HCT116 (cell line): ENCODE results near the gene TLX2. TPM values are rescaled to one million over a fixed set of nuclear protein-coding genes. Genes with fewer than 3 reads are reported as not detected.

Experiments used
- ATAC-seq: fragments of 200-7000 bp; cut with Tn5 transposase; 2 replicates; pipeline ENCODE4 v1.9.1; 2020; ENCODE audit warnings: mild to moderate bottlenecking, moderate library complexity
- BruUV-seq: library from RNA; stranded (reverse); fragments of 400-500 nt; replicated peaks from 2 replicates; lab custom pipeline; 2021; lab: Mats Ljungman, UMichigan
- CTCF ChIA-PET: fragments of 300-600 bp; sonication (Branson Sonifier 250); formaldehyde crosslinking; loops from one replicate; lab custom pipeline; 2021; ENCODE audit warnings: antibody characterized with exemption; lab: Charles Lee
- POLR2A ChIA-PET: fragments of 300-600, 350-600 bp; sonication (Branson Sonifier 250); formaldehyde crosslinking; loops from one replicate; lab custom pipeline; 2021; ENCODE audit warnings: antibody characterized with exemption; lab: Charles Lee
- RAD21 ChIA-PET, 2 experiments: fragments of 300-600 bp; sonication (Branson Sonifier 250); formaldehyde crosslinking; loops; one replicate each; lab custom pipeline; 2023; ENCODE audit warnings: low total read pairs in 2 of 2; ENCODE audit not compliant: uncharacterized antibody in 2 of 2, unreplicated experiment in 2 of 2, low non-redundant PET in 1 of 2; lab: Charles Lee
- DNase-seq: peaks from one replicate; pipeline ENCODE4 v3.0.0-alpha.2; 2010; ENCODE audit warnings: low read depth, low spot score
- H2AFZ ChIP-seq: fragments of 200-600 bp; shearing (Covaris generic), sonication (generic); 2 replicates; pipeline ENCODE4 v1.6.1; 2017; ENCODE audit warnings: low read depth, mixed run types, mixed read lengths, antibody characterized with exemption, low read length; ENCODE audit not compliant: poor library complexity, severe bottlenecking
- H3K27ac ChIP-seq: 2 replicates; pipeline ENCODE4 v1.5.1; 2012; ENCODE audit warnings: low read depth, low read length
- H3K27me3 ChIP-seq: fragments of 200-600 bp; sonication (generic); 2 replicates; pipeline ENCODE4 v1.6.1; 2016; ENCODE audit warnings: mixed run types, low read length, mixed read lengths; ENCODE audit not compliant: insufficient read depth
- H3K36me3 ChIP-seq, 2 experiments: fragments of 200-500 bp in 1 of 2; fragments of 200-600 bp in 1 of 2; sonication (Bioruptor generic) in 1 of 2; sonication (generic) in 1 of 2; 2 replicates each; pipeline versions ENCODE4 v1.5.1 to v1.6.1; 2014 to 2016; ENCODE audit warnings: low read length in 2 of 2, inconsistent platforms in 1 of 2, mixed read lengths in 1 of 2, mixed run types in 1 of 2; ENCODE audit not compliant: insufficient read depth in 2 of 2, control insufficient read depth in 1 of 2
- H3K4me1 ChIP-seq, 2 experiments: fragments of 200-600 bp in 1 of 2; sonication (generic) in 1 of 2; 2 replicates each; pipeline versions ENCODE4 v1.5.1 to v1.6.1; 2012 to 2017; ENCODE audit warnings: low read length in 2 of 2, inconsistent platforms in 1 of 2, mild to moderate bottlenecking in 1 of 2, mixed read lengths in 1 of 2, mixed run types in 1 of 2, moderate library complexity in 1 of 2; ENCODE audit not compliant: insufficient read depth in 2 of 2, control insufficient read depth in 1 of 2
- H3K4me2 ChIP-seq: fragments of 200-600 bp; sonication (generic); 2 replicates; pipeline ENCODE4 v1.6.1; 2017; ENCODE audit warnings: mixed run types, low read length, mixed read lengths
- H3K4me3 ChIP-seq, 2 experiments: fragments of 200-600 bp in 1 of 2; sonication (generic) in 1 of 2; replicated peaks in 1 of 2; 2 replicates each; pipeline ENCODE4 v1.5.1; 2011 to 2016; ENCODE audit warnings: low read length in 2 of 2, control low read depth in 1 of 2, low read depth in 1 of 2, mild to moderate bottlenecking in 1 of 2, mixed read lengths in 1 of 2, mixed run types in 1 of 2
- H3K79me2 ChIP-seq: fragments of 200-600 bp; sonication (generic); 2 replicates; pipeline ENCODE4 v1.6.1; 2017; ENCODE audit warnings: mild to moderate bottlenecking, mixed run types, low read length, moderate library complexity, mixed read lengths; ENCODE audit not compliant: insufficient read depth
- H3K9ac ChIP-seq: fragments of 200-600 bp; sonication (generic); 2 replicates; pipeline ENCODE4 v1.6.1; 2016; ENCODE audit warnings: low read length, mixed read lengths
- H3K9me2 ChIP-seq: fragments of 200-600 bp; sonication (generic), shearing (Covaris generic); 2 replicates; pipeline ENCODE4 v1.6.1; 2017; ENCODE audit warnings: mixed run types, mild to moderate bottlenecking, moderate library complexity; ENCODE audit not compliant: insufficient read depth
- H3K9me3 ChIP-seq, 2 experiments: fragments of 200-500 bp in 1 of 2; fragments of 200-600 bp in 1 of 2; sonication (Bioruptor generic) in 1 of 2; sonication (generic) in 1 of 2; 2 replicates each; pipeline ENCODE4 v1.6.1; 2014 to 2017; ENCODE audit warnings: low read length in 2 of 2, mixed read lengths in 2 of 2, inconsistent platforms in 1 of 2, low read depth in 1 of 2, mild to moderate bottlenecking in 1 of 2, mixed run types in 1 of 2, moderate library complexity in 1 of 2; ENCODE audit not compliant: control insufficient read depth in 1 of 2, insufficient read depth in 1 of 2
- H4K20me1 ChIP-seq: fragments of 200-600 bp; sonication (generic), shearing (Covaris generic); 2 replicates; pipeline ENCODE4 v1.6.1; 2017; ENCODE audit warnings: mixed run types, mild to moderate bottlenecking, moderate library complexity; ENCODE audit not compliant: insufficient read depth
- CBX3 ChIP-seq: IDR thresholded peaks from 2 replicates; pipeline ENCODE4 v1.6.1; 2012; ENCODE audit warnings: low read depth
- CTCF ChIP-seq, 3 experiments: fragments of 200-600 bp in 1 of 3; sonication (generic) in 1 of 3; IDR thresholded peaks in 2 of 3; conservative IDR thresholded peaks in 1 of 3; 2 replicates each; pipeline ENCODE4 v1.5.1; 2012 to 2017; ENCODE audit warnings: low read depth in 2 of 3, low read length in 2 of 3, antibody characterized with exemption in 1 of 3, borderline replicate concordance in 1 of 3, control low read depth in 1 of 3, mild to moderate bottlenecking in 1 of 3, mixed read lengths in 1 of 3, mixed run types in 1 of 3, moderate library complexity in 1 of 3; ENCODE audit not compliant: insufficient read depth in 1 of 3
- ELF1 ChIP-seq: IDR thresholded peaks from 2 replicates; pipeline ENCODE4 v1.6.1; 2012; ENCODE audit warnings: low read depth, borderline replicate concordance
- EZH2 ChIP-seq: fragments of 200-600 bp; sonication (generic); IDR thresholded peaks from 2 replicates; pipeline ENCODE4 v1.6.1; 2017; ENCODE audit warnings: antibody characterized with exemption, mixed run types
- EZH2phosphoT487 ChIP-seq: fragments of 200-600 bp; IDR thresholded peaks from 2 replicates; pipeline ENCODE4 v1.6.1; 2018; ENCODE audit warnings: antibody characterized with exemption, borderline replicate concordance
- FOSL1 ChIP-seq: IDR thresholded peaks from 2 replicates; pipeline ENCODE4 v1.6.1; 2012; ENCODE audit warnings: low read depth
- JUND ChIP-seq: IDR thresholded peaks from 2 replicates; pipeline ENCODE4 v1.6.1; 2012
- MAX ChIP-seq: IDR thresholded peaks from 2 replicates; pipeline ENCODE4 v1.6.1; 2012
- POLR2A ChIP-seq: IDR thresholded peaks from 2 replicates; pipeline ENCODE4 v1.7.0; 2011; ENCODE audit warnings: borderline replicate concordance; ENCODE audit not compliant: insufficient read depth, insufficient read length; ENCODE audit errors: extremely low read depth
- SIN3A ChIP-seq: IDR thresholded peaks from 2 replicates; pipeline ENCODE4 v1.6.1; 2012; ENCODE audit warnings: low read depth
- SRF ChIP-seq: IDR thresholded peaks from 2 replicates; pipeline ENCODE4 v1.6.1; 2012; ENCODE audit warnings: low read depth
- TCF7L2 ChIP-seq: IDR thresholded peaks from 2 replicates; pipeline ENCODE4 v1.7.0; 2011; ENCODE audit warnings: borderline replicate concordance, inconsistent platforms; ENCODE audit not compliant: insufficient read depth, insufficient read length; ENCODE audit errors: extremely low read depth
- YY1 ChIP-seq: IDR thresholded peaks from 2 replicates; pipeline ENCODE4 v1.6.1; 2011; ENCODE audit warnings: low read length, low read depth, moderate library complexity, mild to moderate bottlenecking; ENCODE audit not compliant: insufficient replicate concordance; ENCODE audit errors: extremely low read depth
- ZNF274 ChIP-seq: fragments of 200-500 bp; sonication (Bioruptor generic); IDR thresholded peaks from 2 replicates; pipeline ENCODE4 v1.6.1; 2014; ENCODE audit warnings: mild to moderate bottlenecking, low read depth, low read length, inconsistent platforms
- intact Hi-C: fragments of 100-400 bp; cut with micrococcal nuclease; formaldehyde crosslinking; loops from 2 replicates; pipeline ENCODE4 v1.10.0; 2022
- total RNA-seq: library from RNA; stranded (reverse); gene quantifications from one replicate; pipeline ENCODE4 v1.2.1, GENCODE V29; 2021; ENCODE audit not compliant: unreplicated experiment

Gene TLX2
- total RNA-seq, 1 experiment from 2014 or later, result not detected

DNA sequence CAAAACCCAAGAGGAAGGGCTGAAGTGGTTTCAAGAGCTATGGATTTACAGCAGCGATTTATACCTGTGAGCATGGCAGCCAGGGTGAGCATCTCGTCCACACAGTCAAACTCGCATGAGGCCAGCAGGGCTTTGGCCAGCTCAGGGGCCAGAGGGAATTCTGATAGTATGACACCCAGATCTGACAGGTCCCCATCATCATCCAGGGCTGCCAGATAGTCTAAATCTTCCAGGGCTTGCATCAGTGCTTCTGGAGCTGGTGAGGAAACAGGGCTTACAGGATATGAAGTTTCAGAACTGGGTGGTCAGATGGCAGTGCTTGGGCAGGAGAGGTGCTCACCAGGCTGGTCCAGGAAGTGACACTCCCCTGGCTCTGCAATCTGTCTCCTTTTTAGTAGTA, 8.3 kb downstream of the TLX2 start:
- POLR2A ChIA-PET, result interaction anchor here (1.1 kb wide), 1 partner anchor 13 kb away, joined by 3 read pairs; no protein-coding TSS in a partner anchor
- CTCF ChIA-PET, result no interaction called here
- no peak for ATAC-seq

More for the DNA sequence above, 8.3 kb downstream of the TLX2 start:
- RAD21 ChIA-PET, result no interaction called here
- no peak overlapping the region for H3K4me2 ChIP-seq
- TF ChIP-seq CTCF (IDR thresholded peaks at IDR 0.05 in 2 of 3, conservative IDR thresholded peaks at IDR 0.05 in 1 of 3; ENCODE audit: borderline replicate concordance in 1 of 3, insufficient read depth in 1 of 3, low read depth in 2 of 3, low read length in 2 of 3), result no peak
- TF ChIP-seq EZH2, result no peak
- no peak for TF ChIP-seq ELF1
- TF ChIP-seq YY1, result no peak
- TF ChIP-seq MAX, result no peak
- TF ChIP-seq POLR2A, result no peak
- TF ChIP-seq EZH2phosphoT487, result no peak
- TF ChIP-seq SRF, result no peak
- no peak for TF ChIP-seq TCF7L2
- no peak for TF ChIP-seq ZNF274
- no peak for TF ChIP-seq SIN3A
- TF ChIP-seq CBX3, result no peak
- no peak for TF ChIP-seq JUND
- TF ChIP-seq FOSL1, result no peak
- peaks cover 13 to 16% of the 10 kb centered on the region in 2 experiments for H3K36me3 ChIP-seq
- BruUV-seq, result no TSS peak
- no peak overlapping the region for H2AFZ ChIP-seq
- H3K9ac ChIP-seq, result no peak overlapping the region
- no peak overlapping the region for H3K4me3 ChIP-seq
- H3K9me3 ChIP-seq, result no peaks in the 10 kb centered on the region
- DNase-seq, result no peak
- H3K27ac ChIP-seq, result no peak overlapping the region
- no peaks in the 10 kb centered on the region for H4K20me1 ChIP-seq
- no peaks in the 10 kb centered on the region for H3K9me2 ChIP-seq
- peaks cover 0 to 8% of the 10 kb centered on the region in 2 experiments; a peak in 1 of 4 replicates for H3K4me1 ChIP-seq
- no peaks in the 10 kb centered on the region for H3K27me3 ChIP-seq
- intact Hi-C loops, result no loop called here
- peaks cover 11% of the 10 kb centered on the region for H3K79me2 ChIP-seq
